Type B pancreatic cell (in vitro differentiated cells): ENCODE results near the gene BTG3. TPM values are rescaled to one million over a fixed set of nuclear protein-coding genes. Genes with fewer than 3 reads are reported as not detected.

Source experiments
- DNase-seq: peaks from one replicate; pipeline ENCODE4 v3.0.0; 2021; ENCODE audit warnings: mixed read lengths; ENCODE audit not compliant: unreplicated experiment; ENCODE audit errors: extremely low spot score
- H3K27ac Mint-ChIP-seq: 2 replicates; pipeline ENCODE4 v1.8.0; 2021; ENCODE audit warnings: mild to moderate bottlenecking, mixed read lengths
- H3K27me3 Mint-ChIP-seq: 2 replicates; pipeline ENCODE4 v1.8.0; 2021; ENCODE audit warnings: mixed read lengths
- H3K36me3 Mint-ChIP-seq: 2 replicates; pipeline ENCODE4 v1.8.0; 2021; ENCODE audit warnings: mixed read lengths
- H3K4me1 Mint-ChIP-seq: one replicate; pipeline ENCODE4 v1.8.0; 2021; ENCODE audit warnings: mixed read lengths; ENCODE audit not compliant: unreplicated experiment
- H3K4me3 Mint-ChIP-seq: 2 replicates; pipeline ENCODE4 v1.8.0; 2021; ENCODE audit warnings: mild to moderate bottlenecking, mixed read lengths
- H3K9me3 Mint-ChIP-seq: 2 replicates; pipeline ENCODE4 v1.8.0; 2021; ENCODE audit warnings: mixed read lengths
- CTCF ChIP-seq: fragments of 200-600 bp; sonication (generic); conservative IDR thresholded peaks from 2 replicates; pipeline ENCODE4 v1.5.0; 2021; ENCODE audit warnings: antibody characterized with exemption, mild to moderate bottlenecking
- total RNA-seq: library from RNA; stranded (reverse); gene quantifications from 2 replicates; pipeline ENCODE4 v1.2.1, GENCODE V29; 2021; ENCODE audit warnings: low replicate concordance

BTG3 gene
- total RNA-seq, 1 donor from 2014 or later, result 47.9 TPM

GRCh38 chr21:17560377-17561025 lies 52.2 kb downstream of the BTG3 start:
- peak overlapping the region; percentile 62 for H3K27ac Mint-ChIP-seq
- H3K27me3 Mint-ChIP-seq, result no peaks in the 10 kb centered on the region
- H3K4me3 Mint-ChIP-seq, result no peak overlapping the region
- no peaks in the 10 kb centered on the region for H3K9me3 Mint-ChIP-seq
- H3K36me3 Mint-ChIP-seq, result peaks cover 64% of the 10 kb centered on the region
- H3K4me1 Mint-ChIP-seq, result peaks cover 3% of the 10 kb centered on the region
- no peak for TF ChIP-seq CTCF
- DNase-seq, result no peak

GRCh38 chr21:17554679-17555465 lies 57.8 kb downstream of the BTG3 start:
- TF ChIP-seq CTCF, result peak; percentile 50
- DNase-seq, result no peak
- Mint-ChIP-seq H3K27ac (no peak overlapping the region), H3K4me1 (peaks cover 15% of the 10 kb centered on the region), H3K36me3 (peaks cover 52% of the 10 kb centered on the region), H3K27me3 (no peaks in the 10 kb centered on the region), H3K4me3 (no peak overlapping the region), H3K9me3 (no peaks in the 10 kb centered on the region)

GRCh38 chr21:17554120-17554519 lies 58.6 kb downstream of the BTG3 start:
- TF ChIP-seq CTCF, result no peak
- Mint-ChIP-seq H3K9me3 (no peaks in the 10 kb centered on the region), H3K4me3 (no peak overlapping the region), H3K27me3 (no peaks in the 10 kb centered on the region), H3K4me1 (peaks cover 15% of the 10 kb centered on the region), H3K36me3 (peaks cover 59% of the 10 kb centered on the region), H3K27ac (no peak overlapping the region)
- DNase-seq, result no peak

- DNase-seq, result no peak
- no peak overlapping the region for H3K27ac Mint-ChIP-seq
- H3K9me3 Mint-ChIP-seq, result no peaks in the 10 kb centered on the region
- H3K4me1 Mint-ChIP-seq, result peaks cover 21% of the 10 kb centered on the region
- no peak overlapping the region for H3K4me3 Mint-ChIP-seq
- peaks cover 60% of the 10 kb centered on the region for H3K36me3 Mint-ChIP-seq
- no peaks in the 10 kb centered on the region for H3K27me3 Mint-ChIP-seq
- no peak for TF ChIP-seq CTCF
Measured at GRCh38 chr21:17552410-17552809, 60.3 kb downstream of the BTG3 start.

- Mint-ChIP-seq H3K36me3 (peaks cover 57% of the 10 kb centered on the region), H3K4me3 (no peak overlapping the region), H3K9me3 (no peaks in the 10 kb centered on the region), H3K27me3 (peaks cover 3% of the 10 kb centered on the region), H3K4me1 (peaks cover 29% of the 10 kb centered on the region), H3K27ac (no peak overlapping the region)
- no peak for DNase-seq
- no peak for TF ChIP-seq CTCF
Measured at GRCh38 chr21:17550671-17551308, 61.9 kb downstream of the BTG3 start.
